HG02759 (cell line): ENCODE results near the gene MT1A.
"Not testable (repeated sequence)": the region's sequence is repeated elsewhere in the genome, so short reads cannot be mapped to it uniquely, and the experiment has no call there.

Experiments used
- ATAC-seq: cut with Tn5 transposase; IDR thresholded peaks from one replicate; pipeline ENCODE4 v1.9.1; 2021; ENCODE audit warnings: mild to moderate bottlenecking, moderate library complexity; ENCODE audit not compliant: unreplicated experiment

MT1A gene

DNA sequence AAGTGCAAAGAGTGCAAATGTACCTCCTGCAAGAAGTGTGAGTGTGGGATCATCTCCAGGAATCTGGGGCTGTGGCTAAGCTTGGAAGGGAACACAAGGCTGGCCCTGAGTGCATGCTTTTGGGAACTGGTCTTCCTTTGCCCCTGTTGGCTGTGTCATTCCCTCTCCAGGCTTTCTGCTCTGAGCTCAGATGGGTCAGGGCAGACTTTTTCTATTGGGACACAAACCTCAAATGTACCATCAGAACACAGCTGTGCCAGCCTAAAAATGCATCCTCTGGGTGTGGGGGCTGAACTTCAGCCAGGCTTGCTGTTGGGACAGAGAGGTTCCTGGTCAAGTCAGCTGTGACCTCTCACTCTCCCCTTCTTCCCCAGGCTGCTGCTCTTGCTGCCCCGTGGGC lies 14.1 kb downstream of the MT1A start:
- ATAC-seq: no peak

DNA sequence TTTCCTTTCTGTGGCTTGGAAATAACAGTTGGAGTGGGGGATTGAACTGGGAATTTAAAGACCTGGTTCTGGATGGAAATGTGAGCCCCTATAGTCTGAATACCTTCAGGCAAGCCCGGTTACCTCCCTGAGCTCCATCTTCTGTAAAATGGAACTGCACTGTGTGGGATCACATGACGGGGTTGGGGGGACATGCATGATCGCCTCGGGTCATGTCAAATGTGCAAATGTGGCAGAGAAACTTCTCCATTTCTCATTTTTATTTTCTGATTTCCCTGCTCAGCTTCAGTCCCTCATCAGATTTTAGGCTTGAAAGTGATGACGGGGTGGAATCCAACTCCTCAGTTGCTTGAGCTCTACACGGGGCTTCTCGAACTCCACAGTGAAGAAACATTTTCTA lies 14.8 kb downstream of the MT1A start:
- ATAC-seq: no peak

DNA sequence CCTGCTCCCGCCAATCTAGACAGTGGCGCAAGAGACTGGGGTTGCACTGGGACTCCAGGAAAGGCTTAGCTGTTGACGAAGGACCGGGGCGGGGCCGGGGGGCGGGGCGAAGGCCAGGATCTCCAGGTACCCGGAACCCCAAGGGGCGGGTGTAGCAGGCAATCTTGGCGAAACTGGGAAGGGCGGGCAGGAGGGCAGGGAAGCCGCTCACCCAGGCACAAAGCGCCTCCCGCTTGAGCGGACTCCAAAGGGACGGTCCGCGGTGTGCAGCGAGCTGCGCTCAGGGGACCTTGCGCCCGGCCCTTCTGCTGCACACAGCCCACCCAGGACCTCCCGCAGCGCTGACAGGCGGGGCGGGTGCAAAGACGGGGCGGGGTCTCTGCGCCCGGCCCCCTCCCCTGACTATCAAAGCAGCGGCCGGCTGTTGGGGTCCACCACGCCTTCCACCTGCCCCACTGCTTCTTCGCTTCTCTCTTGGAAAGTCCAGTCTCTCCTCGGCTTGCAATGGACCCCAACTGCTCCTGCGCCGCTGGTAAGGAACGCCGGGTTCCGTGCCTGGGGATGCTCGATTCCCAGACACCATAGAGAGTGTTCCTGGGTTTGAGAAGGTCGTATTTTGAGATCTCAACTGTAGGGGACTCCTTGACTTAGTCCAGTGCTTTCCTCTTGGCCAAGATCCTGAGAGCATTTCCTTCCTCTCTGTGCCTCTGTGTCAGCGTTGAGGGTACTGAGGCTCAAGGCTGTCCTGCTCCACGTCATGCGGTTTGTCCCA lies 19.3 kb downstream of the MT1A start, which contains the start of gene MT1F:
MT1F (plus strand) TSS at position 405 of the 772 bp plus-strand sequence; CDS start at position 505, 100 bp downstream.
- ATAC-seq: peak; percentile 61

- no peak for ATAC-seq
These were observed 19.9 kb downstream of the MT1A start for GRCh38 chr16:56658327-56658875.

- no peak for ATAC-seq
These were observed 24.2 kb downstream of the MT1A start for GRCh38 chr16:56662357-56663354.

DNA sequence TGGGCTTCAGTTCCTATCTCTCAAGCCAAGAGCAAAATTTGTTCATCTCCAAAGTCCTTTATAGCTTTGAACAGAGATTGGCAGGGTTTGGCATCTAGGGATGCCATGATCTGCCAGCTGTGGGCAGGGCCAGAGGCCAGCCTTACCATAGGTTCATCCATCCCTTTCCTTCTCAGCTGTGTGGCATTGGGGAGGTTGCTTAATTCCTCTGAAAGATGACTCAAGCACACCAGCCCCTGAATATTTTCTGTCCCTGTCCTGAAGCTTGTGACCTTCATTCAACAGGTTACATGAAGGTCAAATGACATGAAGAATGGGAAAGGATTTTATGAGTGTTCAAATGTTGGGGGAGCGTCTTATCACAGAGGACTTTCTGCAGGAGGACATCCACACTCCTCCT lies 26.0 kb downstream of the MT1A start:
- no peak for ATAC-seq

DNA sequence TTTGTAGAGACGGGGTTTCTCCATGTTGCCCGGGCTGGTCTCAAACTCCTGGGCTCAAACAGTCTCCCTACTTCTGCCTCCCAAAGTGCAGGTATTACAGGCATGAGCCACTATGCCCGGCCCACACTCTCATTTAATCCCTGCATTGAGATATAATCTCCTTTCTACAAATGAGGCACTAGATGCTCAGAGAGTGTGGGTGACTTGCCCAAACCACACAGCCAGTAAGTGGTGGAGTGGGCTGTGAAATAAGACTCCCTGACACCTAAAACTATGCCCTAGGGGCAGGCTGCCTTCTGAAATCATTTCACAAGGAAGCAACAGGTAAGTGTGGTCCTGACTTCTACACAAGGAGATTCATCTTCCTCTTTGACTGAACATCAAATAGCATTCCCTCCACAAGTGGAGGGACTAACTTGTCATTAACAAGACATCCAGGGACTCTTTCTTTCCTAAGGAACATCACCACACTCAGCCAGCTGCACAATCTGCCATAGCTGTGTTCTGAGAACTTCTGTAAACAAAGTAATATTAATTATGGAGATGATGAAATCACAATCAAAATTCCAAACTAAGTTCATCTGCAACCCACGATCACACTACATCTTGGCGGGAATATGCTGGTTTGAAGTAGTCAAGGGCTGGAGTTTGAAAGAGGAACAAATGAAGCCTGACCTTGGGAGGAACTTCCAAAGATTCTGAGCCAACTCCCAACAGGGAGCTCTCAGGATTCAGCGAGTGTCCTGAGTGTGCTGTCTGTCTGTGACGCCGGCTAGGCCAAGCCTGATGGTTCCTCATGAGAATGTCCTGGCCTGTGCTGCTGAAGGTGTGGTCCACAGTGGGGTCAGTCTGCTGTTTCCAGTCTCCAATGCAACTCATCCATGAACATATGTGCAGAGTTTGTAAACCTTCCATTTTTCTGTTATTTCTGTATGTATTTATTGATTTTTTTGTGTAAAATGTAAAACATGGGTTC lies 27.1 kb downstream of the MT1A start:
- not testable (repeated sequence) for ATAC-seq

DNA sequence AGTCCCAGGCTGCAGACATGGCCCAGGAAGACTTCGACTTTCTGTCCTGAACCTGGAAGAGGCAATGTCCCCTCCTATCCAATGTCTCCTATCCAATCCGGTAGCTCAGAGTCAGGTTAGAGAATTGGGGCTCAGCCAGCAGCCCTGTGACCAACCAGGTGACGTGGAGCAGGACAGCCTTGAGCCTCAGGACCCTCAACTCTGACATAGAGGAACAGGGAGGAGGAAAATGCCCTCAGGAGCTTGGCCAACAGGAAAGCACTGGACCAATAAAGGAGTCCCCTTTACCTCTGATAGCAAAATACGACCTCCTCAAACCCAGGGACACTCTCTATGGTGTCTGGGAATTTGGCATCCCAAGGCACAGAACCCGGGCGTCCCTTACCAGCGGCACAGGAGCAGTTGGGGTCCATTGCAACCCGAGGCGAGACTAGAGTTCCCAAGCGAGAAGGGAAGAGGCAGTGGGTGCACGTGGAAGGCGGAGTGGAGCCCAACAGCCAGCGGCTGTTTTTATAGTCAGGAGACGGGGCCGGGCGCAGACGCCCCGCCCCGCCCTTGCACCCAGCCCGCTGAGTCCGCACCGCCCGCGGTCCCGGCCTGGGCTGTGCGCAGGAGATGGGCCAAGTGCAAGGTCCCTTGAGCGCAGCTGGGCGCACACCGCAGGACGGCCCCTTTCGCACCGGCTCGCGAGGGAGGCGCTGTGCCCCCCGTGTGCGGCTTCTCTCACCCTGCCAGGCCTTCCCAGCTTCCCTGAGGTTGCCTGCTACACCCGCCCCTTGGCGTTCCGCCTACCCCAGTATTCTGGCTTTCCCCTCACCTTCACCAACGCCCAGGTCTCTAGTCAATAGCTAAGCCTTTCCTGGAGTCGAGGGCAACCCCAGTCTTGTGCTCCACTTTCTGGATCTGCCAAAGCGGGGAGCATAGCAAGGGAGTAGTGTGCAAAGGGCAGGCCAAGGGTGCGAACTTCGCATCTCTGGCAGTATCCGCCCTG lies 29.4 kb downstream of the MT1A start, which contains the start of gene MT1G:
MT1G (minus strand) TSS at position 485 of the 991 bp plus-strand sequence; CDS start at position 413, 72 bp downstream.
- ATAC-seq: no peak

DNA sequence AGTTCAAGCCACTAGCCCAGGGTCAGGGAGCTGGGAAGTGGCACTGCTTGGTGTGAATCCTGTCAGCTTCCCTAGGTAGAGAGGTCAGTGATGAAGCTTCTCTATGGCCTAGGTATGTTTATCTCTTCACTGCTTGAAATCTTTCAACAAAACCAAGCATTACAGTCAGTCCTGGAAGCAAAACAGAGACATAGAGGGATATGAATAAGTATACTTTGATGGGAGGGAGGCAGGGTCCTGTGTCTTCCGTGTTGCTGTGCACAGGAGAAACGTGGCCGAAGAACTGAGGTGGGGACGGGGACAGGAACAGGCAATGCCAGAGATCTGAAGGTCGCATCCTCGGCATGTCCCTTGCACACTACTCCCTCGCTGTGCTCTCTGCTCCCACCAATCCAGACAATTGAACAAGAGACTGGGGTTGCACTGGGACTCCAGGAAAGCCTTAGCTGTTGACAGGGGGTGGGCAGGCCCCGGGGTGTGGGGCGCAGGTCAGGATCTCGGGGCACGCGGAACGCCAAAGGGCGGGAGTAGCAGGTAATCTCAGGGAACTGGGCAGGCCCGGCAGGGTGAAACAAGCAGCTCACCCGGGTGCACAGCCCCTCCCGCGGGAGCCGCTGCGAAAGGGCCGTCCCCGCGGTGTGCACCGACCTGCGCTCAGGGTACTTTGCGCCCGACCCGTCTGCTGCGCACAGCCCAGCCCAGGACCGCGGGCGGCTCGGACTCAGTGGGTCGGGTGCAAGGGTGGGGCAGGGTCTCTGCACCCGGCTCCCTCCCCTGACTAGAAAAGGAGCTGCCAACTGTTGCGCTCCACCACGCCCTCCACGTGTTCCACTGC lies 30.8 kb downstream of the MT1A start, which contains the start of gene MT1H:
MT1H (plus strand) TSS at position 810 of the 835 bp plus-strand sequence. CDS start 71 bp downstream, outside the sequence.
- ATAC-seq: no peak

- ATAC-seq: no peak
These were observed 31.6 kb downstream of the MT1A start for GRCh38 chr16:56669840-56670619.

DNA sequence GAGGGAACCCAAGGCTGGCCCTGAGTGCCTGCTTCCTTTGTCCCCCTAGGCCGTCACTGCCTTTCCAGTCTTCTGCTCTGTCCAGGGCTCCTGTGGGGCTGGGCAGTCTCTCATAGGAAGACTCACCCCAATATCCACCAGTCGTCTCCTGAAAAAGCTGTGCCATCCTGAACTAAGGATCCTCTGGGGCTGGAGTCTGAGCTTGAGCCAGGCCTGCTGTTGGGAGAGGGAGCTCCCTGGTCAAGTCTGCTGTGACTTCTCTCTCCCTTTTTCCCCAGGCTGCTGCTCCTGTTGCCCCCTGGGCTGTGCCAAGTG lies 32.1 kb downstream of the MT1A start:
- ATAC-seq: no peak

DNA sequence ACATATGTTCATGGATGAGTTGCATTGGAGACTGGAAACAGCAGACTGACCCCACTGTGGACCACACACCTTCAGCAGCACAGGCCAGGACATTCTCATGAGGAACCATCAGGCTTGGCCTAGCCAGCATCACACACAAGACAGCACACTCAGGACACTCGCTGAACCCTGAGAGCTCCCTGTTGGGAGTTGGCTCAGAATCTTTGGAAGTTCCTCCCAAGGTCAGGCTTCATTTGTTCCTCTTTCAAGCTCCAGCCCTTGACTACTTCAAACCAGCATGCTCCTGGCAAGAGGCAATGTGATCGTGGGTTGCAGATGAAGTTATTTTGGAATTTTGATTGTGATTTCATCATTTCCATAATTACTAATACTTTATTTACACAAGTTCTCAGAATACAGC lies 33.2 kb downstream of the MT1A start:
- ATAC-seq: not testable (repeated sequence)

DNA sequence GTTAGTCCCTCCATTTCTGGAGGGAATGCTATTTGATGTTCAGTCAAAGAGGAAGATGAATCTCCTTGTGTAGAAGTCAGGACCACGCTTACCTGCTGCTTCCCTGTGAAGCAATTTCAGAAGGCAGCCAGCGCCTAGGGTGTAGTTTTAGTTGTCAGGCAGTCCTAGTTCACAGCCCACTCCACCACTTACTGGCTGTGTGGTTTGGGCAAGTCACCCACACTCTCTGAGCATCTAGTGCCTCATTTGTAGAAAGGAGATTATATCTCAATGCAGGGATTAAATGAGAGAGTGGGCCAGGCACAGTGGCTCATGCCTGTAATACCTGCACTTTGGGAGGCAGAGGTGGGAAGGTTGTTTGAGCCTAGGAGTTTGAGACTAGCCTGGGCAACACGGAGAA lies 33.7 kb downstream of the MT1A start:
- not testable (repeated sequence) for ATAC-seq

DNA sequence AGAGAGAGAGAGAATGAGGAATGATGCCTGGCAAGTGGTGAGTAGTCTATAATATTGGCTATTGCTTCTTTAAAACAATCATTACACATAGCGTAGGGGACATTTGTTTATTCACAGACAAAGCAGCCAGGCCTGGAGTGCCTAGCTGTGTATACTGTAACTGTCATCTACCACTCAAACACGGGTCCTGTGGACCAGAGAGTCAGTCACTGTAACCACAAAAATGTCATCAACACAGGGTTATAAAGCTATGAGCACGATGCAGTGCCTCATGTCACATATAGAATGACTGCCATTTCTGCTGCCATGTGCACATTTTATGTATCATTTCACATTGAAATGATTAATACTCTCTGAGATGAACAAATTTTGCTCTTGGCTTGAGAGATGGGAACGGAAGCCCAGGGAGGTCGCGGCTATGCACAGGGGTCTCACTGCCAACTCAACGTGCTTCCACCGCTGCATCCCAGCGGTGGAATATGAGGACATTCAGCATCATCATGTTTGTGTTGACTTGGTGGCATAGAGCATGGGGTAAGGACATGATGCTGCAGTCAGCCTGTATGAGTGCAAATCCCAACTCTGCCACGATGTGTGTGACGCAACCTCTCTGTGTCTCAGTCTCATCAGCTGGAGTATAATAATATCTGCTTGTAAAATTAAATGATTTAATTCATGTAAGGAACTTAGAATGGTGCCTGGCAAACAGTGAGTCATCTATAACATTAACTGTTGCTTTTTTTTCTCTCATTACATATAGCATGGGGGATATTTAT lies 34.5 kb downstream of the MT1A start:
- ATAC-seq: no peak

DNA sequence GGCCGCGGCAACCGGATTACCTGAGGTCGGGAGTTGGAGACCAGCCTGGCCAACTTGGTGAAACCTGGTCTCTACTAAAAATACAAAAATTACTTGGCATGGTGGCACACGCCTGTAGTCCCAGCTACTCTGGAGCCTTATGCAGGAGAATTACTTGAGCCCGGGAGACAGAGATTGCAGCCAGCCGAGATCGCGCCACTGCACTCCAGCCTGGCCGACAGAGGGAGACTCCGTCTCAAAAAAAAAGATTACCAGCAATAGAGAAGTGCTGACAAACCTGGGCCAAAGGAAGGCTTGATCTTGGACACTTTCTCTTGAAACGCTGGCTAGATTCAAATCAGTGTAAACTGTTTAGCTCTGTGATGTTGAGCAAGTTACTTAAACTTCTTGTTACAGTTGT lies 35.5 kb downstream of the MT1A start:
- no peak for ATAC-seq

DNA sequence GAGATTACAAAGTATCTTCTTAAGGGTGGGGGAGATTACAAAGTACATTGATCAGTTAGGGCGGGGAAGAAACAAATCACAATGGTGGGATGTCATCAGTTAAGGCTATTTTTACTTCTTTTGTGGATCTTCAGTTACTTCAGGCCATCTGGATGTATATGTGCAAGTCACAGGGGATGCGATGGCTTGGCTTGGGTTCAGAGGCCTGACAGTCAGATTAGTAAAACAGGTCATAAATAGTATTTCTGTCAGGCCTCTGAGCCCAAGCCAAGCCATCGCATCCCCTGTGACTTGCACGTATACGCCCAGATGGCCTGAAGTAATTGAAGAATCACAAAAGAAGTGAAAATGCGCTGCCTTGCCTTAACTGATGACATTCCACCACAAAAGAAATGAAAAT lies 36.1 kb downstream of the MT1A start:
- ATAC-seq: not testable (repeated sequence)
